ENCODE results near the gene OR2S2.

Gene OR2S2

GRCh38 chr9:35942286-35942685 is 15.7 kb downstream of the OR2S2 start:
- no peaks in the 10 kb centered on the region for H3K36me3 ChIP-seq
- no peak overlapping the region for H3K4me3 ChIP-seq (ENCODE audit: low read depth in 1 of 2, low read length in 1 of 2)
- H3K4me1 ChIP-seq (ENCODE audit: control insufficient read depth in 1 of 2, insufficient read depth in 1 of 2, low read depth in 1 of 2, low read length in 1 of 2) = no peaks in the 10 kb centered on the region
- no peaks in the 10 kb centered on the region for H3K9me3 ChIP-seq
- no peak for TF ChIP-seq CTCF (IDR thresholded peaks at IDR 0.05)
- no peak overlapping the region for H3K27ac ChIP-seq
- no peaks in the 10 kb centered on the region for H3K27me3 ChIP-seq

DNA sequence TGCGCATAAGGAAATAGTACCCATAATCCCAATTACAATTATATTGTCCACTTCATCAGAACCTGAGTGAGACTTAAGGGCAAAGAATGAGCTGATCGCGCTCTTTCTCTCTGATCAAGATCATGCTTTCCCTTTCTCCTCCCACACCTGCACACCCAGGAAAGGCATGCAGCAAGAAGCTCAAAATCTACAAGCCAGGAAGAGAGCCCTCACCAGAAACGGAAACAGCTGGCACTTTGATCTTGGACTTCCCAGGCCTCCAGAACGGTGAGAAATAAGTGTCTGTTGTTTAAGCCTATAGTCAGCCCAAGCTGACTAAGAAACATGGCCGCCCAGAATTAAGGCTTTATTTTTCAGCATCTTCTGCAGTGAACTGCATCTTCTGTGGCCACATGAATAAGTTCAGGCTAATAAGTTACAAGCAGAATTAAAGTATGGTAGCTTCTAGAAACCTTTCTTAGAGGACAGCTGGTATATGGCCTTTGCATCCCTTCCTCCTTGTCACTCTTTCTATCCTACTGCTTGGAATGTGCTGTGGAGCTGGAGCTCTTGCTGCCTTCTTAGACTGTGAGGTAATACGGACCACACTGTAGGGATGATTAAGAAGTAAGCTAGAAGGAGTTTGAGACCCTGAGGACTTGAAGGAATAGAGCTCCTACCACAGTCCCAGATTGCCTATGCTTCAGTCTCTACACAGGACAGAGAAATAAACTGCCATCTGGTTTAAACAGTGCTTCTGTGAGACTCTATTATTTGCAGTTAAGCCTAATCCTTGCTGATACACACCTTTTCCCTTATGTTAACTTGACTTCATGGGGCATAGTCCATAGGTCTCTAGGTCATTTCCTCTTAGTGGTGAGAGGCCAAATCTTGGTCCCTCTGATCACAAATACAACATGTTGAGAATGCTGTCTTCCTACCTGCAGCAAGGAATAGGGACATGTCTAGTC is 17.2 kb downstream of the OR2S2 start:
- Histone ChIP-seq H3K27me3 (no peaks in the 10 kb centered on the region), H3K9me3 (no peaks in the 10 kb centered on the region), H3K4me1 (ENCODE audit: control insufficient read depth in 1 of 2, insufficient read depth in 1 of 2, low read depth in 1 of 2, low read length in 1 of 2) (no peaks in the 10 kb centered on the region), H3K27ac (no peak overlapping the region), H3K36me3 (no peaks in the 10 kb centered on the region), H3K4me3 (ENCODE audit: low read depth in 1 of 2, low read length in 1 of 2) (no peak overlapping the region)
- TF ChIP-seq CTCF (IDR thresholded peaks at IDR 0.05) = no peak

DNA sequence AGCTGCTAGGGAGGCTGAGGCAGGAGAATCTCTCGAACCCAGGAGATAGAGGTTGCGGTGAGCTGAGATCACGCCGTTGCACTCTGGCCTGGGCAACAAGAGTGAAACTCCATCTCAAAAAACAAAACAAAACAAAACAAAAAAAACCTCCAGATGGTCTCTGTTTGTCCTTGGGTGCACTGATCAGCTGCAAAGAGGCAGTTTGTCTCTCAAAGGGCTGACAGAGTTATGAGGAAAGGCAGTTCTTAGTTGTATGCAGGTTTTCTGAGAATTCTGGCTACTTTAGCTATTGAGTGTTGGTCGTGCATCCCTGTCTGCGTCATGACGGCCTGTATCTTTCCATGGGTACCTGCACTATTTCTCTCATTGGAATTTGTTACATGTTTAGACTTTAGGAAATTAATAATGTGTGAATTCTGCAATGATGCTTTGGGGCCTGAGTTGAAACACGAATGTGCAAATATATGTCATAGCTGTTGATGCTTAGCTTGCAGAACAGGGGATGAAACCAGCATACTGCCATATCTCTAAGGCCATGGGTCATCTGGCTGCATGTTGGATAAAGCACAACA is 18.2 kb downstream of the OR2S2 start:
- H3K9me3 ChIP-seq = no peaks in the 10 kb centered on the region
- no peaks in the 10 kb centered on the region for H3K36me3 ChIP-seq
- no peak overlapping the region for H3K4me3 ChIP-seq (ENCODE audit: low read depth in 1 of 2, low read length in 1 of 2)
- no peaks in the 10 kb centered on the region for H3K27me3 ChIP-seq
- TF ChIP-seq CTCF (IDR thresholded peaks at IDR 0.05) = no peak
- H3K4me1 ChIP-seq (ENCODE audit: control insufficient read depth in 1 of 2, insufficient read depth in 1 of 2, low read depth in 1 of 2, low read length in 1 of 2) = no peaks in the 10 kb centered on the region
- no peak overlapping the region for H3K27ac ChIP-seq

- Histone ChIP-seq H3K36me3 (no peaks in the 10 kb centered on the region), H3K9me3 (no peaks in the 10 kb centered on the region), H3K27ac (no peak overlapping the region), H3K4me1 (ENCODE audit: control insufficient read depth in 1 of 2, insufficient read depth in 1 of 2, low read depth in 1 of 2, low read length in 1 of 2) (no peaks in the 10 kb centered on the region), H3K4me3 (ENCODE audit: low read depth in 1 of 2, low read length in 1 of 2) (no peak overlapping the region), H3K27me3 (no peaks in the 10 kb centered on the region)
- TF ChIP-seq CTCF (IDR thresholded peaks at IDR 0.05) = no peak
These were observed 19.2 kb downstream of the OR2S2 start for GRCh38 chr9:35938474-35939356.

DNA sequence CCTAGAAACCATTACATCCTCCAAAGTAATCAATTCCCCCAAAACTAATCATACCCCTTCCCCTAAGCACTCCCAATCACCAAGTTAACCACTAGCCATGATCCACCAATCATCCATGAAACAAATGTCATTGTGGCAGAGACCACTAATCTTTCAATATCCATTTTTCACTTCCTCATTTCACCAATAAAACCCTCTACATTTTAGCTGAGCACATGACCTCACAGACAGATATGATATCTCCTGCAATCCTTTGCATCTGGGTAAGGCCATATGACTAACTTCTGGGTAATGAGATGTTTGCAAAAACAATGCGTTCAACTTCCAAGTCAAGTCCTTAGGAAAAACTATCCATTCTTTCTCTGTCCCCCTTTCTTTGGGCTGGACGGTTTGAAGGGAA is 20.7 kb downstream of the OR2S2 start:
- no peak overlapping the region for H3K27ac ChIP-seq
- H3K4me3 ChIP-seq (ENCODE audit: low read depth in 1 of 2, low read length in 1 of 2) = no peak overlapping the region
- TF ChIP-seq CTCF (IDR thresholded peaks at IDR 0.05) = no peak

More for the DNA sequence above, 20.7 kb downstream of the OR2S2 start:
- Histone ChIP-seq H3K27me3 (no peaks in the 10 kb centered on the region), H3K9me3 (no peaks in the 10 kb centered on the region), H3K4me1 (ENCODE audit: control insufficient read depth in 1 of 2, insufficient read depth in 1 of 2, low read depth in 1 of 2, low read length in 1 of 2) (no peaks in the 10 kb centered on the region), H3K36me3 (no peaks in the 10 kb centered on the region)
